ENCODE data around the gene PDK4.
"Not testable (repeated sequence)": the region's sequence is repeated elsewhere in the genome, so short reads cannot be mapped to it uniquely, and the experiment has no call there.

Gene PDK4

DNA sequence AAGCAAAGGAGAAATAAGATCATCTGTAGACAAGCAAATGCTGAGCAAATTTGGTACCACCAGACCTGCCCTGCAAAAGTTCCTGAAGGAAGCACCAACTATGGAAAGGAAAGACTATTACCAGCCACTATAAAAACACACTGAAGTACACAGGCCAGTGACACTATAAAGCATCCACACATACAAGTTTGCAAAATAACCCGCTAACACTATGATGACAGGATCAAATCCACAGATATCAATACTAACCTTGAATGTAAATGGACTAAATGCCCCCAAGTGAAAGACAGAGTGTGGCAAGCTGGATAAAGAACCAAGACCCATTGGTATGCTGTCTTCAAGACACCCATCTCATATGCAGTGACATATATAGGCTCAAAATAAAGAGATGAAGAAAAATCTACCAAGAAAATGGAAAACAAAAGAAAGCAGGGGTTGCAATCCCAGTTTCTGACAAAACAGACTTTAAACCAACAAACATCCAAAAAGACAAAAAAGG, 18.2 kb upstream of the PDK4 start:
- no peaks in the 10 kb centered on the region for H3K36me3 Mint-ChIP-seq (ENCODE audit: low read depth)
- no peak overlapping the region for H3K4me3 Mint-ChIP-seq
- peaks cover 4% of the 10 kb centered on the region for H3K4me1 Mint-ChIP-seq
- peaks cover 6% of the 10 kb centered on the region for H3K9me3 Mint-ChIP-seq
- H3K27ac Mint-ChIP-seq = no peak overlapping the region
- no peak for ATAC-seq
- H3K27me3 Mint-ChIP-seq = no peaks in the 10 kb centered on the region
- no peak for DNase-seq

DNA sequence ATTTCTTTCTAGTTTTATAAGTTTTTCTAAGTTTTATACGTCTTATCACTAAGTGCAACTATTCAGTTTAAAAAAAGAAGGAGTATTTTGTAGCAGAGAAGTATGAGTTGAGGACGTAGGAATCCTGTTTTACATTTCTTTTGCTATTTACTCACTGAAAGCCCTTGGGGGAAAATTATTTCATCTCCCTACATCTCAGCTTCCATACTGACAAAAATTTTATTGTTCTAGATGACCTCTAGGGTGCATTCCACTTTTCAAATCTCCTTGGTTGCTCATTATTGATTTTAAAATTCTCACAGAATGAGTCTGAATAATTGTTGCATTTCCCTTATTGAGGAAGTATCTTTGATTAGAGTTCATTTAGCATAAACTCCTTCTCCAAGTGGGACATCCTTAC, 14.9 kb upstream of the PDK4 start:
- Mint-ChIP-seq H3K9me3 (peaks cover 12% of the 10 kb centered on the region), H3K4me1 (peaks cover 21% of the 10 kb centered on the region), H3K27ac (no peak overlapping the region), H3K27me3 (no peaks in the 10 kb centered on the region), H3K36me3 (ENCODE audit: low read depth) (no peaks in the 10 kb centered on the region), H3K4me3 (no peak overlapping the region)
- DNase-seq = no peak
- ATAC-seq = no peak

DNA sequence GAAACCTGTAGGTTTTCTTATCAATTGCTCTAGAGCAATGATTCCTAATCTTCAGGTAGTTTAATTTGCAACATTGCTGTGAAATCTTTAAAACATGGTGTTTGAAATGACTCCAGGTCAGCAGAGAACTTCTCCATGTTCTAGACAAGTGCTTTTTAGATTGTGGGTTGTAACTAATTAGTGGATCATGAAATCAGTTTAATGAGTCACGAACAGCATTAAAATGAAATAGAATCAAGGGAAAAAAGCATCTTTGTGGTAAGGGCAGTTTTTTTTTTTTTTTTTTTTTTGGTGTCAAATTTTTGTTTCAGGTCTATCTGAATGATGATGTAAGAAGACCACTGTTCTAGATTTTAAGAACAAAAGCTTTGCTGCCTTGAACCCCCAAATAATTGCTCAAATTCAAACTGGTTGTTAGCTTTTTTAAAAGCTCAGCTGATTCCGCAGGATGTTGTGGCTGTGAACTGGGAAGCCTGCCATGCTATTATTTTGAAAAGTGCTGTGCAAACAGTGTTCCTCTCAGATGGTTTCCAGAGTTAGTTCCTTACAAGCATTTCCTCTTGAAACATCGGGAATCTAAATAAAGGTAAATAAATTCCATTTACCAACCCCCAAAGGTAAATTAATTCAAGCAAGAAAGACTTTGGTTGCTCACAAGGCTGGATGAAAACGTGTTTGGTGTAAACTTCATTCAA, 13.1 kb upstream of the PDK4 start:
- Mint-ChIP-seq H3K9me3 (peaks cover 8% of the 10 kb centered on the region), H3K4me3 (no peak overlapping the region), H3K27ac (no peak overlapping the region), H3K4me1 (peaks cover 21% of the 10 kb centered on the region), H3K27me3 (no peaks in the 10 kb centered on the region), H3K36me3 (ENCODE audit: low read depth) (no peaks in the 10 kb centered on the region)
- DNase-seq (no peak), ATAC-seq (no peak)

DNA sequence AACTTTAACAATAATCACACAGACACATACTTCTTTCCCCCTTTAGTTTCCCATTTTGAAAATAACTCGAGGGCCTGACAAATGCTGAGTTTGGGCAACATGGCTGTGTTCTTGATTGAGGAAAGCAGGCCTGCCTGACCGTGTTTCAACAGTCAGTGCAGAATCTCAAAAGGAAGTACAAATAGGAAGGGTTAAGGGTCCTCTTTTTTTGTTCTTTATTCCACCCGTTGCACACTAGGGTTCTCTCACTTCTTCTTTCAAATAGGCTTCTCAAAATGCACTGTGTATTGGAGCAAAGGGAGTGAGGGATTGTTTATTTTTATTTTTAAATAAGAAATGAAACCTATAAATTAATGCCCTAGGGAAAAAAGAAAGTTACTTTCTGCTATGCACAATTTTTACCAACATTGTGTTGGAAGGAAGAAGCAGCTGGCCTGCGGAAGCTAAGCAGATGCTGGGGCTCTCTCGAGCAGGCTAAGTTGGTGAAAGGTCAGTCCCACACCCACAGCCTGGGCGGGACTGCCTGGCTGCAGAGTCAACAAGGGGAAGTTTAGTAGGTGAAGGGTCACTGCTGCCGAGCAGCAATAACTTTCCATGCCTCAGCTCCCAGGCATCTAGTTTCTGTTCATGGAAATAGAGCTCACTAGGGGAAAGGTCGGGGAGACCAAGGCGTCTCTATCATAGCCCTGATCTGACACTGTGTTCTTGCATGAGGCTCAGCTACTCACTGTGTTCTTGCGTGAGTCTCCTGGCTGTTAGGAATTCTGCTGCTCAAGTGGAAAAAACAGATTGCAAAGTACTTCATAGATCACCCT, 12.2 kb upstream of the PDK4 start:
- Mint-ChIP-seq H3K27ac (peak overlapping the region; percentile 31), H3K27me3 (no peaks in the 10 kb centered on the region), H3K9me3 (peaks cover 6% of the 10 kb centered on the region), H3K36me3 (ENCODE audit: low read depth) (no peaks in the 10 kb centered on the region), H3K4me3 (peak overlapping the region; percentile 10), H3K4me1 (peaks cover 21% of the 10 kb centered on the region)
- ATAC-seq (peak; percentile 73), DNase-seq (peak; percentile 18)

DNA sequence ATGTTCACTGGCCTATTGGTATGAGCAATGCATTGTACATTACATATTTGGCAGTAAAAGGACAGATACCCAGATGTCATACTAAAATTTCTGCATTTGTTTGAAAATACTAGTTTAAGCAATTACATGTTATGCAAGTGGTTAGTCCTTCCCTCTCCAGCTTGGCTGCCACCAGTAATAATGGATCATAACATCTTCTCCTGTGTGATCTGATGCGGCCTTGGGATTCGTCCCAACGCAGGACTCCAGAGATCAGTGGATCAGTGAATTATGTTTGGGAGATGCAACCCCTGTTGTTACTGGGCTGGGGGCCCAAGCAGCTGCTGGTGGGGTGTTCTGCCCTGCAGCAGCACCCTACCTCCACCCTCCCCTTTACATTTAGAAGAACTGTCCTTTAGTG, 11.2 kb upstream of the PDK4 start:
- no peak for ATAC-seq
- H3K4me3 Mint-ChIP-seq = no peak overlapping the region
- no peak for DNase-seq

DNA sequence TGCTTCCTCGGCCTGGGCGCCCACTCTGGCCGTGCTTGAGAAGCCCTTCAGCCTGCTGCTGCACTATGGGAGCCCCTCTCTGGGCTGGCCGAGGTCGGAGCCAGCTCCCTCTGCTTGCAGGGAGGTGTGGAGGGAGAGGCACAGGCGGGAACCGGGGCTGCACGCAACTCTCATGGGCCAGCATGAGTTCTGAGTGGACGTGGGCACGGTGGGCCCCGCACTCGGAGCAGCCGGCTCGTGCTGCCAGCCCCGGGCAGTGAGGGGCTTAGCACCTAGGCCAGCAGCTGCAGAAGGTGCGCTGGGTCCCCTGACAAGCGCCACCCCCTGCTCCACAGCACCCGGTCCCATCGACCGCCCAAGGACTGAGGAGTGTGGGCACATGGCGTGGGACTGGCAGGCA, 9.0 kb upstream of the PDK4 start:
- ATAC-seq (no peak), DNase-seq (no peak)
- Mint-ChIP-seq H3K36me3 (ENCODE audit: low read depth) (no peaks in the 10 kb centered on the region), H3K27me3 (peaks cover 2% of the 10 kb centered on the region), H3K4me1 (peaks cover 21% of the 10 kb centered on the region), H3K4me3 (no peak overlapping the region), H3K9me3 (peaks cover 6% of the 10 kb centered on the region), H3K27ac (no peak overlapping the region)

More for the DNA sequence above, 11.2 kb upstream of the PDK4 start:
- no peaks in the 10 kb centered on the region for H3K27me3 Mint-ChIP-seq
- H3K36me3 Mint-ChIP-seq (ENCODE audit: low read depth) = no peaks in the 10 kb centered on the region
- H3K4me1 Mint-ChIP-seq = peaks cover 21% of the 10 kb centered on the region
- peaks cover 6% of the 10 kb centered on the region for H3K9me3 Mint-ChIP-seq
- H3K27ac Mint-ChIP-seq = no peak overlapping the region

DNA sequence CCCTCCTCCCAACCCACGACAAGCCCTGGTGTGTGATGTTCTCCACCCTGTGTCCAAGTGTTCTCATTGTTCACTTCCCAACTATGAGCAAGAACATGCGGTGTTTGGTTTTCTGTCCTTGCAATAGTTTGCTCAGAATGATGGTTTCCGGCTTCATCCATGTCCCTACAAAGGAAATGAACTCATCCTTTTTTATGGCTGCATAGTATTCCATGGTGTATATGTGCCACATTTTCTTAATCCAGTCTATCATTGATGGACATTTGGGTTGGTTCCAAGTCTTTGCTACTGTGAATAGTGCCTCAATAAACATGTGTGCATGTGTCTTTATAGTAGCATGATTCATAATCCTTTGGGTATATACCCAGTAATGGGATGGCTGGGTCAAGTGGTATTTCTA, 8.5 kb upstream of the PDK4 start:
- not testable (repeated sequence) for ATAC-seq; H3K9me3 Mint-ChIP-seq; H3K27me3 Mint-ChIP-seq; H3K27ac Mint-ChIP-seq; DNase-seq; H3K36me3 Mint-ChIP-seq (ENCODE audit: low read depth); H3K4me3 Mint-ChIP-seq
- peaks cover 21% of the 10 kb centered on the region for H3K4me1 Mint-ChIP-seq

DNA sequence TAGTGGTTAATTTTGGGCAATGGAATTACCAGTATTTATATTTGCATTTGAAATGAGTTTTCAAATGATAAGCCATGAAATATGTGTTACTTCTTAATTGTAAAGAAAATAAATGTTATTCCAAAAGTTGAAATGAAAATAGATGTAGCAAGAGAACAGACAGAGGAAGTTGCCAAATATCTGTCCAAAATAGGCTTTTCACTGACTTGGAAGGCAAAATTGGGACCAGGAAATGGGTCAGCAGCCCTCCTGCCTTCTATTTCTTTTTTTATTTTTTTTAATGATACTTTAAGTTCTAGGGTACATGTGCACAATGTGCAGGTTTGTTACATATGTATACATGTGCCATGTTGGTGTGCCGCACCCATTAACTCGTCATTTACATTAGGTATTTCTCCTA, 8.1 kb upstream of the PDK4 start:
- peaks cover 17% of the 10 kb centered on the region for H3K4me1 Mint-ChIP-seq
- not testable (repeated sequence) for H3K27me3 Mint-ChIP-seq; H3K36me3 Mint-ChIP-seq (ENCODE audit: low read depth); H3K9me3 Mint-ChIP-seq; H3K4me3 Mint-ChIP-seq; DNase-seq; ATAC-seq; H3K27ac Mint-ChIP-seq

DNA sequence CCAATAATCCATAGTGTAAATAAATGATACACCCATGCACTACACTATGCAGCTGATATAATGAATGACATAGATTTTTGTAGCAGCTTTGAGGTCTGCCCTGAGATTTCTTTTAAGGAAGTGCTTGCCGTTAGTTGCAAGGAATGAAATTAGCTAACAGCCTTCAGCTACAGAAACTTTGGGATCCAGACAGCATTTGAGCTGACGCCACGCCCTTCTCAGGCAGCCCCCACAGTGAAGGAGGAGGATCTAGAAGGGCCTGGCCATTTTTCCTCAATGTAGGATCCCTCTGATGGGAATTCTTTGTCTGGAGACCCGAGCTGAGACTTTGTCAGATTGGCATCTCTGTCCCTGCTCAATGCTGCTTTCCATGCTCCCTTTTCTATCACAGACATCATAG, 6.1 kb upstream of the PDK4 start:
- H3K4me3 Mint-ChIP-seq = no peak overlapping the region
- ATAC-seq (no peak), DNase-seq (no peak)
- peaks cover 3% of the 10 kb centered on the region for H3K4me1 Mint-ChIP-seq
- H3K27ac Mint-ChIP-seq = no peak overlapping the region
- peaks cover 6% of the 10 kb centered on the region for H3K9me3 Mint-ChIP-seq
- peaks cover 3% of the 10 kb centered on the region for H3K27me3 Mint-ChIP-seq
- H3K36me3 Mint-ChIP-seq (ENCODE audit: low read depth) = no peaks in the 10 kb centered on the region

DNA sequence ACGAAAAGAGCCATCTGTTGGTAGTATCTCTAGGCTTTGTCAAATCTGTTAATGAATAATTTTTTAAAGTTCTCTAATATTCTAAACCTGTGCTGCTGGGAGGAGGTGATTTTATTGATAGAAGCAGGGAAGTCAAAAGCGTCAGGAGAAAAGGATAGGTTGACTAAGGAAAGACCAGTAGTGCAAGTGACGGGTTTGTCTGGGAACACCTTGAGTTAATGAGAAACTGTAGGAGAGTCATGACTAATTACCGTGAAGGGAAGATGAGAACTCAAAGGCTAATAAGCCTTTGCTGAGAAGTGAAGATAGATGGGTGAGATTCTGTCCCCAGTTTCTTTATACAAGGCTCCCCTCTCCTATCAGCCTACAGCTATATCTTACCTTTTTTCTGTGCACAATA, 5.0 kb upstream of the PDK4 start:
- no peak overlapping the region for H3K27ac Mint-ChIP-seq
- peaks cover 10% of the 10 kb centered on the region for H3K27me3 Mint-ChIP-seq
- ATAC-seq (no peak), DNase-seq (no peak)
- no peaks in the 10 kb centered on the region for H3K36me3 Mint-ChIP-seq (ENCODE audit: low read depth)
- no peak overlapping the region for H3K4me3 Mint-ChIP-seq
- H3K9me3 Mint-ChIP-seq = no peaks in the 10 kb centered on the region
- H3K4me1 Mint-ChIP-seq = peaks cover 2% of the 10 kb centered on the region

DNA sequence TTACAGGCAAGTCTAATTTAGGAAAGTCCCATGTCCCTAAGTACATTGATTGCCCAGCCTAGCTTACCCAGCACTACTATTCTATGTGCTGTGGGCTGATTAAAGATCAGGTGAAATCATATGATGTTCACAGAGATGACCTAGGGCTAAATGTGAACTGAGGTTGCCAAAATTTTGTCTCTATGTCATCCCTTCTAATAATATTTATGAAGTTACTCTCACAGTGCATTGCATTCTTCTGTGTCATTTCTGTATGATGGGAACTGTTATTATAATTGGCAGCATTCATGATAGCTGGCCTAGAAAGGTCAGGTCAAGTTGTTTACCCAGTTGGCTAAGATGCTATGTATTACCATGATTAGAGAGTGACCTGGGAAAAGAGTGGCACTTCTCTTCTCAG, 2.8 kb upstream of the PDK4 start:
- Mint-ChIP-seq H3K36me3 (ENCODE audit: low read depth) (no peaks in the 10 kb centered on the region), H3K4me1 (peaks cover 7% of the 10 kb centered on the region), H3K9me3 (no peaks in the 10 kb centered on the region), H3K27ac (no peak overlapping the region), H3K27me3 (peaks cover 20% of the 10 kb centered on the region), H3K4me3 (no peak overlapping the region)
- ATAC-seq = no peak
- no peak for DNase-seq

DNA sequence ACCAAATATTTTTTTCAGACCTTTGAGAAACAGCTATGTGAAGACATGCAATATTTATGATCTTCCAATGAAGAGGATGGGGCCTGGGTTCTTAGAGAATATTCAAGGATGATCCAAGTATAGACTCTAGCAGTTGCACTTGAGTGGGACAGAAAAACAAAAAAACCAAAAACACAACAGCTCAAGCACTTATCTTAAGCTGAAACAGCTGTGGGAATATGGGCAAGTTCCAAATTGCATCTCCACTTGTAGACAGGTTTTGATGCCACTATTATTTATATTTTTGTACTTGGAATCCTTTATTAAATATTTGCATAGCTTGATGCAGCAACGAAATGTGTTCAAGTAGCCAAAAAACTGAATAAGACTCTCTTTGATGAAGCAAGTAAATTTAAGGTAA, 2.2 kb upstream of the PDK4 start:
- DNase-seq (no peak), ATAC-seq (no peak)
- H3K4me3 Mint-ChIP-seq = no peak overlapping the region
- H3K4me1 Mint-ChIP-seq = peaks cover 7% of the 10 kb centered on the region
- peaks cover 20% of the 10 kb centered on the region for H3K27me3 Mint-ChIP-seq
- no peaks in the 10 kb centered on the region for H3K36me3 Mint-ChIP-seq (ENCODE audit: low read depth)
- no peak overlapping the region for H3K27ac Mint-ChIP-seq
- no peaks in the 10 kb centered on the region for H3K9me3 Mint-ChIP-seq

DNA sequence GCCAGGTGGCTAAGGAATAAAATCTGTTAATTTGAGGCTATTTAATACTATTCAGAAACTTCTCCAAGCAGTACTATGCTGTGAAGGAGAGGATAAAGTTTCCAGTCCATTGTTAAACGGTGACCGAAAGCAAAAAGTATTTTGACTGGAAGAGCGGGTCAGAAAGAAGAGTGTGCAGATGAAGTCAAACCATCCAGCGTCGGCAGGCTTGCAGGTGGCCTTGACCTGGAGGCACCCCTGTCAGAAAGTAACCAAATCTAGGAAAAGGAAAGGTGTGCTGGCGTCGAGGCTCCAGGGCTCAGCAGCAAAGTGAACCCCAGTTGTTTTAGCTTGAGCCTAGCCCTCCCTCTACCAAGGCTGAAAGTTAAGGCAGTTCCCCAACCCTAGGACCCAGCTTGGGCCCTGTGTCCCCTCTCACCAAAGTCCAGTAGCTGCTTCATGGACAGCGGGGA, 544 bp downstream of the PDK4 start:
- ATAC-seq (no peak), DNase-seq (no peak)
- Mint-ChIP-seq H3K9me3 (no peaks in the 10 kb centered on the region), H3K4me3 (peak overlapping the region; percentile 72), H3K4me1 (peaks cover 7% of the 10 kb centered on the region), H3K36me3 (ENCODE audit: low read depth) (no peaks in the 10 kb centered on the region), H3K27me3 (peaks cover 20% of the 10 kb centered on the region), H3K27ac (no peak overlapping the region)

DNA sequence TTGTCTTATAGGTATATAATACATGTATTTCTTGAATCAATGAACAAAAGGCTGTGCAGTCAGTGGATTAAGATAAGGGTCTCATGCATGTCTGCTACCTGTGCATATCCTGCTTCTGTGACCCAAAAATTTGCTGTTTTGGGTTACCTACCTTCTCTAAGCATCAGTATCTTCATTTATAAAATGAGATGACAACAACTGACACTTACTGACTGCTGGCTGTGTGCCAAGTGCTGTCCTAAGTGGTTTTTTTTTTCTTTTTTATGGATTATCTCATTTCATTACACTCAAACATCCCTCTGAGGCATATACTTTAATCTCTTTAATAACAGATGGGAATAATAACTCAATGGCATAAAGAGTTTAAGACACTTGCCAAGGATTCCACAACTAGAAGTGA, 2.1 kb downstream of the PDK4 start:
- Mint-ChIP-seq H3K27me3 (peaks cover 18% of the 10 kb centered on the region), H3K4me3 (no peak overlapping the region), H3K27ac (no peak overlapping the region), H3K36me3 (ENCODE audit: low read depth) (no peaks in the 10 kb centered on the region), H3K4me1 (peaks cover 7% of the 10 kb centered on the region), H3K9me3 (no peaks in the 10 kb centered on the region)
- no peak for DNase-seq
- ATAC-seq = no peak

DNA sequence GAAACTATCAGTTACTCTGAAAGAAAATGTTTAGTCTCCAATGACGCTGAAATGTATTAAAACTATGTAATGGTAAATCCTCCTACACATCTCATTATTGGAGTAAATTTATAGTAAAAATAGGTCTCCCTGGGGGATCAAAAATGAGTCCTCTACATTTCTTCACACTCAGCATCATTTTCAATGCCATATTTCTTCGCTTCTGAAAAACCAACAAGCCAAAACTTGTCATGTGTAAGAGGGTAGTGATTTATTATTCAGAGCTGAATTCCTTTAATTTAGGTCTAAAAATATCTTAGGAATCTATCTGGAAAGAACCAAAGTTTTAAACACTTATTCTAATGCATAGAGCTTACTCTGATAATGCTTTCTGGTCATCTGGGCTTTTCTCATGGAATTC, 3.0 kb downstream of the PDK4 start:
- no peak for ATAC-seq
- Mint-ChIP-seq H3K27me3 (peaks cover 18% of the 10 kb centered on the region), H3K4me1 (peaks cover 7% of the 10 kb centered on the region), H3K36me3 (ENCODE audit: low read depth) (no peaks in the 10 kb centered on the region), H3K4me3 (no peak overlapping the region), H3K9me3 (no peaks in the 10 kb centered on the region), H3K27ac (no peak overlapping the region)
- DNase-seq = no peak

Measured in activated naive CD8-positive, alpha-beta T cell treated with anti-CD3 and anti-CD28 coated beads, Interleukin-2, amount 50 U/mL, for 24 hours (primary cell).